Midbrain (tissue), 1 donor: ENCODE measurements around the gene STRIT1.

ENCODE experiments used
- DNase-seq: peaks from one replicate; lab custom pipeline; 2025; lab: John Stamatoyannopoulos, UW

STRIT1 gene

DNA sequence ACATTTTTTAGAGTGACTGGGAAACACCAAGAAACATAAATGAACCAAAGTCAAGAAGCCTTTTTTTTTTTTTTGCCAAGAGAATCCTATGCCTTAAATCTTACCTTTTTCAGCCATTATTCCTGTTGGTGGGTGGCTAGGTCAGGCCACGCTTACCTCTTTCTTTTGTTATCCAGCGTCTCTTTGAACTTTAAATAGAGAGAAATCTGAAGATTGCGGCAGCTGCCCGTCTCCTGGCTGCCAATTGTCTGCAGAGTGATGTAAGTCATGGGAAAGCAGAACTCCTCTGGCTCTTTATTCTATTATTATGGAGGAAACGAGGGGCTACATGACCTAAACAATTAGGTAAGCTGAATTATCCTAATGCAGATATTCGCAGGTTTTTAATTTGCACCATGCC, at the start of gene STRIT1:
STRIT1 (minus strand) TSS at position 168 of the 400 bp plus-strand sequence.
- no peak for DNase-seq

DNA sequence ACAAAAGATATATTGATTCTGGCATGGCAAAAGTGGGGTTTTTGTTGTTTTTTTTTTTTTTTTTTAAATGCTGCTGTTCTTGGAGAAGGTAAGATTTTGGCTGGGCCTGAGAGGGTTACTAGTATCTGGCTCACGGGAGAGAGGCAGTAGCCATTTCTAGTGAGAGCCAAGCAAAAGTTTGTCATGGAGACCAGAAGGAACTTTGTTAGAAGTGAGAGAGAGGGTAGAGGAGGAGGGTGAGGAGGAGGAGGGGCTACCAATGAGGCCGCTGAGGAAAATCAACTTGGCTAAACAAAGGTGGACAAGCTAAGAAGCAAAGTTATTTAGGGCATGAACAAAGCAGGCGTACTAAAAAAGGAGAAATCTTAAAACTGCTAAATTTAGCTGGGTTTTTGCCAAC, 48.9 kb upstream of the STRIT1 start:
- DNase-seq: peak; percentile 56

DNA sequence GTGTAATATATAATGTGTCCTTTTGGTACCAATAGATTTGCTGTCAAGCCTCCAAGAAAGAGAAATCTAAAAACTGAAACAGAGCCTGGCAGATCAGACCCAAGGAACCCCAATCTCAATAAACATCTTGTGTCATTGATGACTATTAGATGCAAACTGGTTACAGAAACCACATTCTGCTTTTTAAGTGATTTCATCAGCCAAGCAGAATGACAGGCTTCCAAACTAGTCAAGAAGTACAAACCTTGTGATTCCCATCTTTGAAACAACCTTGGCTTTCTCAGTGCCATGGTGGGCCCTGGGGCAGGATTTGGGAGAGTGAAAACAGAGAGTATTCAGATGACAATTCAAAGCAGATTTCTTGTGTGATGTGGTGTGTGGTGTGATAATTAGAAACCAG, 45.6 kb upstream of the STRIT1 start:
- DNase-seq: no peak

DNA sequence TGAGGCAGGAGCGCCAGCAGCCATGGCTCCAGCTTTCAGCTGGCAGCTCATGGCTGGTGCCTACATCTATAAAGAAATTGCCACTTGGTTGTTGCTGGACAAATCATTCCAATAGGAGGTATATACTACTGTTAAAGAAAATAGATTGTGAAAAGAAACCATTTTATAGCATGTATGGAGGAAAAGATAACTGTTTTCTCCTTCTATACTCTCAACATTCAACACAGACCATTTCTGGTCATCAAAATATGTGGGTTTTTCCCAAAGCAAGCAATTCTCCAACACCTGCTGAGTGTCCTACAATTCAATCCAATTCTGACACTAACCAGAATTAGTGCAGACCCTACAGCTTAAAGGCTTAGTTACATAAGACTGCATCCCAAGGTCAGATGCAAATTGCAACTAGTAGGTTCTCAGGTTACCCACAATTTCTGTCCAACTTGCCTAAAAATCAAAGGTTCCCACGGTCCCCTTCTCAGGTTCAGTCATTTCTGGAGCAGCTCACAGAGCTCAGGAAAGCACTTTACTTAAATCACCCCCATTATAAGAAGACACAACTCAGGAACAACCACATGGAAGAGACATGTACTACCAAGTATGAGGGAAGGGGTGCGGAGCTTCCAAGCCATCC, 42.4 kb upstream of the STRIT1 start:
- DNase-seq: no peak

DNA sequence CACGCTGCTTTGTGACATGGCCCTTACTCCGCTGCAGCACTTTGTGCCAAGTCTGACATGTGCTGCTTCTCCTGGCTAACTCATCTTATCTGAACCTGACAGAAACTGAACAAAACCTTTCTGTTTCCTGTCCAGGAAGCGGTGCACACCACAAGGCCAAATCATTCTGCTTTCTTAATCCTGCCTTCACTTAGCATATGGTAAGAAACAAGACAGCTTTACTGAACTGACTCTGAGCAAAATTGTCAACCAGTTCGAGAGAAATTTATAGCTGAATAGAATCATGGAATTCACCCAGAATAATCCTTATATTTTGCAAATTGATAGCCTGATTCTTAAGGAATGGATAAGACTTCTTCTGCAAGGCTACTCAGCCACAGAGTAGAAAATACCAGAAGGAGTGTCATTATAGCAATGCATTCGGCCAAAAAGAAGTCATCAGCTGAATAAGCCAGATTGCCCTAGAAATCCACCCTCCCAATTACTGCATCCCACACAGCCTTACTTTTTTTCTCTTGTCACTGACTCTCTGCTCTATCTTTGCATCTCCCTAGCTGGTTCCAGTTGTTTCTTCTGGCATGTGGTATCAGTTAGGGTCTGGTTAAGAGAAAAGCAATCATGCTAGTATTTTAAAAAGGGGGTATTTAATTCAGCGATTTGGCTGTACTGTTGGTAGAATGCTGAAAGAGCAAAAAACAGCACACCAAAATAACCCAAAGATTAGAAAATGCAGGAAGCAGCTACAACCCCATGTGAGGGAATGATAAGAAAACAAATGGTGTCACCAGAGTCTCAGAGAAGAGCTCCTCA, 41.6 kb upstream of the STRIT1 start:
- DNase-seq: no peak

DNA sequence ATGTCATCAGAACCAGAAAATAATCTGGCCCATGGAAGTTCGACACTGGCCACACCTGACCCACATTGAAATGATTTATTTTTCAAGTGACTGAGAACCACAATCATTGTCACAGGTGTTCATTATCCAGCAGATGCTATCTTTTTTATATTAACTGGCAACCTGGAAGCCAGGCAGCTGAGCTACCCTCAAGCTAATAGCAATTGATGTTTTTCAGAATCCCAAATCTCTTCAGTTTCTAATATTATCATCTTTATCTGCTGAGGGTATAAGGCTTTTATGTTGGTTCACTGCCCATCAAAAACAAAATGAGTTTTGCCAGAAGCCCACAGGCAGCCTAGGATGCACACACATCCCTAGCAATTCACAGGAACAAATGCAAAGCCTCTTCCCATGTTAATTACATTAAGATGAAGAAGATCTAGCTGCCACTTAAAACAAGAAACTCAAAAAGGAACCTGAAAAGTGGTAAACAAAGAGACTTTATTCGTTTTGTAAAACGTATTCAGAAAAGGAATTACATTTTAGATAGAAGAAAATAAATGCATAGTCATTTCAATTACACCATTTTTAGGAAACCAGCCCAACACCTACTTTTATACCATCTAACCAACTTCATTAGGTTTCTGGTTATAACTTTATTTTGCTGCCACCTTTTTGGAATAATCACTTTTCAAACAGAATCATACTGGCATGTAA, 40.9 kb upstream of the STRIT1 start:
- no peak for DNase-seq

DNA sequence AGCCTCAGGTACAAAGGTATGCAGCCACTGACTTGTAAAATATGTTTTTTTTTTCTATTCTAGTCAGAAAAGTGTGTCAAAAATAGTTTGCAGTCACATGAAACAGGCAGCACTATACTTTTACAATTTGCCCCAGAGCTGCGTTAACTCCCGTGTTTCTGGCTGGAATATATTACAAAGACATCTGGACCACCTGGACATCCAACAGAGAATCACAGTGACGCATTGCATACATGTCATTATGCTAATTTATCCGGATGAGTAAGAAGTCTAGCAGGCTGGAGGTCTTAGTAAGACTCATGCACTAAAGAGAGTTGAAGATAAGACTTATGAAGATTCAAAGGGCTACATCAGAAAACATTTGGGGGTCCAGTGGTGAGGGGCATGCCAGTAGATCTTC, 39.2 kb upstream of the STRIT1 start:
- DNase-seq: no peak

DNA sequence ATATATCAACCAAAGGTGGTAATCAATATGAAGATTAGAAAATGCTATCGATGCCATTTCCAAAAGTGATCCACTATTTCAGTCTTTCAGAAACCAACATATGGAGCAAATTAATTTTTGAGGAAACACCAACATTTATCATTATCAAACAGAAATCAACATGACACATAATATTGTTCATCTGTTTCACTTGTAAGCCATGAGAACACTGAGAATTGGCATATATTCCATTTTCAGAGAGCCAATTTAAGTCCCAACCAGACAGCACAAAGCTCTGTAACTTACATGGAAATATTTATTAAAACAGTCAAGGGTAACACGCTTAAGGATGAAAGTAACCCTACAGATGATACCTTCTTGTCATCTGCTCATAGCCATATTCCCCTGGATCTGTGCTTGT, 37.6 kb upstream of the STRIT1 start:
- no peak for DNase-seq

DNA sequence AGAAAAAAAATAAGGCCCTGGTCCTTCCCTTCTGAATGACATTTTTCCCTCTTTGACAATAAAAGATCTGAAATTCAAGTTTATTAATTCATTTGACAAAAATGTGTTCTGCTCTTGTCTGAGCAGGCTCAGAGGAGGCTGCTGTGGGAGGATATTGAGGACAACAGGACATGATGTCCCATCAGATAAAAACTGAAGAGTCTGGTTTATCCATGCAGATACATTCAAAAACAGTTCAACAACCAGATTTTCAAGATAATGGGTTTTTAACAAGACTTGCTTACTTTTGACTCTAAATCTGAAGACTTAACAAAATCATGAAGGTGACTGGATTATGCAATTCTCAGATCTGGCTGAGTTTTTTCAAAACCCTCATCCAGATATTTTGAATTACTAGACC, 36.9 kb upstream of the STRIT1 start:
- DNase-seq: no peak

DNA sequence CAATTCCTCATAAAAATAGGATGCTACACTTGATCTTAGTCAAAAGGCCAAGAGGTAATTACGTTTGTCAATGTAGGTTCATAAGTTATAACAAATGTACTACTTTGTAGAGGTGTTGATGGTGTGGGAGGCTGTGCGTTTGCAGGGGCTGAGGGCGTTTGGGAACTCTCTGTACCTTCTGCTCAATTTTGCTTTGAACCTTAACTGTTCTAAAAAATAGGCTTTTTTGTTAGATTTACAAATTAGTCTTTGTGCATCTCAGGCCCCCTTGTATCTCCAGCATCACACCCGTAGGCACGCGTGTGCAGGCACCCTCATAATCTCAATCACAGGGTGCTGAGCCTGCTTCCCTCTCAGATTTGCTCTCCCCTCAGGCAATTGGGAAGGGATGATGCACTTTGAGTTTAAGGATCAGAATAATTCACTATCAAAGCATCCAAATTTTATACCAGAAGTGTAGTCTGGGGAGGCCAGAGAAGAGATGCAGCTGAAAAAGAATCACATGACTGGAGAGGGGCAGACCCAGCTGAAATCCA, 36.1 kb upstream of the STRIT1 start:
- DNase-seq: no peak

DNA sequence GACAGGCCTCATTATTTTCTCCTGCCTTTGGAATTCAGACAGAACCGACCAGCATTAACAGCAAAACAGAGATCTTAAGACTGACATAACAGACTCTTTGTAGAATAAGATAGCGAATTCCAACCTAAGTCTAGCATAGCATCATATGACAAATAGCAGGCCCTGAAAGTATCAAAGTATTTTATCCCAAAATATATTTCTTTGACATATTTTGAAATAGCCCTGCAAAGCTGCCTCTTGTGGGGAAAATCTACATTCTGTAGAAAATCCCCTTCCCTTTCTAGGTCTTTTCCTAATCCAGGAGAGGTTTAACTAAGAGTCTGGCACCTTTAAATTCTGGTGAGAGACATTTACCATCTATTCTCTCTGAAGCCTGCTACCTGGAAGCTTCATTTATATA, 34.4 kb upstream of the STRIT1 start:
- DNase-seq: no peak

DNA sequence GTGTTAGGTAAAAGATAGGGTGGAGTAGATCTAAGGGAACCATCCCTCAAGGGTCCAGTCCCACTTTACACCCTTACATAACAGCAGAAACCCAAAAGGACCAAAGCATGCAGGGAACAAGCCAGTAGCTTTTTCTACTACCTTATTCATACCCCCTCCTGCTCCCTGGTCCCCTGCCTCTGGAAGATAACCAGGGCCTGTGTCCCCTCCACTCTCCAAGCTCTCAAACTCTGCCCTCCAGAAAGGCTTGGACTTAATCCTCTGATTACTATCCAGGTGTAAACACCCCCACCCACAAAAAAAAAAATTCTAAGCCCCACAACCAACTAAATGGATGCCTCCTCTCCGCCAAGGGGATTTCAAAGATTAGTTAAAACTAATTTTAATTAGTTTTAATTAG, 33.9 kb upstream of the STRIT1 start:
- no peak for DNase-seq

DNA sequence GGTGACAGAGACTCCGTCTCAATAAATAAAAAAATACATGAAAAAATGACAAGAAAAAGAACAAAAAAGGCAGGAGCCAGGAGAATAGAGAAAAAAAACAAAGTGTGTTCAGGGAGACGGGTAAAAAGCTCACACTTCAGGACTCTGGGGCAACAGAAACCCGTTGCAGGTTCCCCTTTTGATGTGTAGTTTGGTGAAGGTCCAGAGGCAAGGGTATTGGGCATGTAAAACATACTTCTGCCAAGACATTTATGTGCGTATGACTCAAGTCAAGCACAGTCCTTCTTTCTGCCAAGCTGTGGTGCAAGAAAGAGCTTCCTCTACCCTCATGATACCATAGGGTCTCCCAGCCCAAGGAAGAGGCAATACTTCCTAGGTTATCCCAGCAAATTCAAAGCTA, 33.4 kb upstream of the STRIT1 start:
- DNase-seq: no peak

DNA sequence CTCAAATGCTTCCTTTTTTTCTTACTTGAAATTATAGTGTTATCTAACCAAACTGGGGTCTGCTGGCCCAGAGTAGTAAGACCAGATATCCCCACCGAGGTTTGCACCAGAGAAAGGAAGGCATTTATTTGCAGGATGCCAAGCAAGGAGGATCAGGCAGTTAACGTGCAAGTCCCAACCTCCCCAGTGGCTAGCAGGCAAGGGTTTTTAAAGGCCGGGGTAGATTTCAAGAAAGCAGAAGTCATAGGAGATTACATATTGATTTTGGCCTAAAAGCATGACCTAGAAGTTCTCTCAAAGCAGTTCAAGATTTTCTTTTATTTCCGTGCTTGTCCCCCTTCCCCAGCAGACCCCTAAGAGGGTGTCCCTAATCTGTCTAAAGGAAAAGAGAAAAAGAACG, 32.8 kb upstream of the STRIT1 start:
- no peak for DNase-seq

DNA sequence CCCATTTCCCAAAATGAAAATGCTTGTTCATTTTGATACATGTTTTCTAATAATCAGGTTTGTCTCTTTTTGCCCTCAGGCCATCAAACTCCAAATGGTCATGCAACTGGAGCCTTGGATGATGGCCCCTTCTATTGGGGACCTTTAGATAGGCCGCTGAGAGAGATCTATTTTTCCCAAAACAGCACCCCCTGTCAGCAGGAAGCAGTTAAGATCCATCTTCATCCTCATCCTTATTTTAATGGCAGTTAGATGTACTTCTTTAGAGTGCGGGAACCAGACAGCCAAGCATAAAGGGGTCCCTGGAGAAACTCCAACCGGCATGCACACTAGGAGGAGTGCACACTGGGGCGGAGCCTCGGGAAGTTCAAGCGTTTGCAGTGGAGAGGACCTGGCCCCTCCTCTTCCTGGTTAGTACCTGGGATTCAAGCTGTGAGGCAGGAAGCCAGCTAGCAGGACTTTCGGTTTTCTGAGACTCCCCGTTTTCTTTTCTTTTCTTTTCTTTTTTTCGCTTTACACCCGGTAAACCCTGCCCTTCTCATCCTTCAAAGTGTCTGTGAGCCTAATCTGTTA, 31.9 kb upstream of the STRIT1 start:
- no peak for DNase-seq

DNA sequence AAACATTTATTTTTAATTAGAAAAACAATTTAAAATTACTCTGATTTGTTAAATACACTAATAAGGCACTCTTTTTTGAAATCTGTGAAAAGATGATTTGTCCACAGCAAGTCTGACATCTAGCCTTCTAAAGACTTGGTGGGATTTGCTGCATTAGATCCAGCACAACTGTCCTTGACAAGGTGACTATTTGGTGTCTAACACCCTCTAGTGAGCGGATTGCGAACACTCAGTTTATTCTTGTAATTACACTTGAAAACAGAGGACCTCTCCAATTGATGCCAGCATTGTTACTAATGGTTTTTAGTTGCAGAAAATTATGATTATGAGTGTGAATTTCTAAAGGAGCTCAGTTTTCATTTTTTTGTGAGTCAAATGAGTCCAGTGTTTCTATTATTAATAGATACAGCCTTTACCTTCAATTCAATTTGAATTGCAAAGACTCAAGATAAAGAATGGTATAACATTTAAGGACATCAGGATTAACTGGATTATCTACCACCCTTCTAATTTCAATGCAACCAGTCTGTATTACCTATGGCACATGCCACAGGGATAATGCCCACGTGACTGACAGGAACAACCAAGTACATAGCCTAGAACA, 29.7 kb upstream of the STRIT1 start:
- DNase-seq: peak; percentile 64

DNA sequence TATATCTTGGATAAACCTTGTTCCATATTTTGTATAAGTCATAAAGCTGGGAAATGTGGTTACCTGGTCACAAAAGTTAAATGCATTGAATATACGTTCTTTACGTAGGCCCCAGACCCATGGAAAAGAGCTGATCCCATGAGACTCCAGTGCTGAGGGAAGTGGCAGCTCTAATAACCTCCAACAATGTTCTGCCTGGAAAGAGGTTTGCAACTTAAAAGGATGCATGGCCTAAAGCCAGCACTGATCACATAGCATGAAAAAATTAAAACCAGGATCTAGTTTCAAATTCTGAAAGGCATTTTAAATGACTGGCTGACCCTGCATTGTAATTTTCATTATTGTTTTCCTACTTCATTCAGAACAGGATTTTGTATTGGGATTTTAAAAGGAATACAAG, 27.9 kb upstream of the STRIT1 start:
- no peak for DNase-seq

DNA sequence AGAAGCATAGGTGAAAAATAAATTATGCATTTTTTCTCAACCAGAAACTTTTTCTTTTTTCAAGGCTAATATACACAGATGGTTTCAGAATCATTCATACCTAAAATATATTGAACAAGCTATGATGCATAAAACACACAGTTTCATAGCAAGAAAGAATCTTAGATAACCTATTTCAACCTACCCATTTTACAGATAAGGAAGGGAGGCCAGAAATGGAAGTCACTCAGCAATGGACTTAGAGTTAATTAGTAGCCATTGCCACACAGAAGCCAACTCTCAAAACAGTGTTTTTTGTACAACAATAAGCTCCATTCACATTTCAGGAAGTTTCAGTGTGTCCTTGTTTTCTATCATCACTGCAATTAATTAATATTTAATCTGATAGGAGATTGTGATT, 27.5 kb upstream of the STRIT1 start:
- DNase-seq: no peak

DNA sequence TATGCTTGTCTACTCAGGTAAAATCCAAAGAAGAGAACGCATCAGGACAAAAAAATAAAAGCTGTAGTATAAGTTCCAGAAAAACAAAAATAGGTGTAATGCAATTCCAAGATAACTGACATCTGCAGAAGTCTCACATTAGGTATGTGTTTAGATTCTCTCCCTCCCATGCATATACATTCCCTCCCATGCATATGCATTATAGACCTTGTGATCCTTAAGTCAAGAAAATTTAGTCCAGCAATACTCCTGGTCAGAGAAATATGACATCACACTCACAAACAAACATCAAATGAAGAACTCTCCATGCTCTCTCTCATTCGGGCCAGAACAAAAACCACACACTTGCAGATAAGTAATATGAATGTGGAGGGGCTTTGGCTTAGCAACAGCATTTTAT, 25.3 kb upstream of the STRIT1 start:
- DNase-seq: no peak

DNA sequence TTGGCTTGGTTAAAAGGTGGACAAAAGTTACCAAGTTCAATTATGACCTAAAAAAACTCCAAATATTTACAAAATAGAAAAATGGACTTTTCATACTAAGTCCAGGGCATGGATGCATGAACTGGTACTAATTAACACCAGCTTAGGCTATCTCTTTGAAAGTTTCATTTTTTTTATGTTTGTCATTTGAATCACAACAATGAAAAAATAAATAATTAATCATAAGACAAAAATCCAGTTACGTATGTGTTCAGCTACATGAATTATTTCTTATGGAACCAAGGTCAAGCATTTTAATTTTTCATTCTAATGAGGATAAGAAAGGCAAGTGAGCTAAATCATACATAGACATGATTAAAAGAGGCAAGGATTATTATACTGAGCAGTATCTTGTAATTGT, 23.7 kb upstream of the STRIT1 start:
- DNase-seq: no peak

DNA sequence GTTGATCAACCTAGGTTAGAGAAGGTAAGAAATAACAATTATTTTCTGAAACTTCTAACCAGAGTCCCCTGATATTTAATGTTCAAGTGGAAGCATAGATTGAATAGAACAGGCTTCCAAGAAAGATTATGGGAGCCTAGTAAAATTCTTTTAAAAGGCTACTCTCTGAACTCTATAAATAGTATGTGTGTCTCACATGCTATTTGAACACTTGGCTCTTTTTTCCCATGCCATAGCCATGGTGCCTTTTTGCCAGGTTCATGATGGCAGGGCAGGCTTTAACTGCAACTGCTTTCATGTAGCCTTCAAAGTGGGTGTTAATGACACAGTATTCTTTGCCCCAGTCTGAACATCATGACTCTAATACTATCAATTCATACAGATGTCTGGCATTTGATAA, 22.9 kb upstream of the STRIT1 start:
- no peak for DNase-seq

DNA sequence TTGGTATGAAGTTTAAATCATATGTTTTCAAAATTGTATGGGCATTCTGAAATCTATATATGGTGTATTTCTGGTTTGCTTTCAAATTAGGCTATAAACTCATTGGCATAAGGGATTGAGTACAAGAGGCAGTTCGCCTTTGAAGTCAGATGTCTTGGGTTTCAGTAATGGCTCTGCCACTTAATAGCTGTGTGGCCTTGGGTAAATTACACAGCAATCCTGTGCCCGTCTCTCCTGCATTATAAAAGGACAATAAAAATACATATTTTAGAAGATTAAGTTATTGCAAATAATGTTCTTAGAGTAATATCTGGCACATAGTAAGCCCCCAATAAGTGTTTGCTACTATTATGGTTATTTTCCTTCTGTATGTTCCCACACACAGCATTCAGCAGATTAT, 20.4 kb upstream of the STRIT1 start:
- DNase-seq: no peak
